IMR-90 (cell line): ENCODE results near the gene CD79B. TPM values are rescaled to one million over a fixed set of nuclear protein-coding genes. Genes with fewer than 3 reads are reported as not detected.

ENCODE experiments used
- ATAC-seq: fragments of 200-7000 bp; cut with Tn5 transposase; 2 replicates; pipeline ENCODE4 v1.9.1; 2020; ENCODE audit warnings: low read depth, mild to moderate bottlenecking, moderate library complexity
- BruUV-seq: library from RNA; stranded (reverse); fragments of 400-500 nt; replicated peaks from 2 replicates; lab custom pipeline; 2021; lab: Mats Ljungman, UMichigan
- CTCF ChIA-PET: fragments of 300-600 bp; formaldehyde crosslinking; extraction: SDS; loops from one replicate; lab custom pipeline; 2021; ENCODE audit warnings: antibody characterized with exemption; lab: Yijun Ruan, JAX
- POLR2A ChIA-PET: fragments of 300-600 bp; sonication (Branson Sonifier 250); formaldehyde crosslinking; loops from one replicate; lab custom pipeline; 2022; ENCODE audit warnings: antibody characterized with exemption; ENCODE audit not compliant: unreplicated experiment; lab: Charles Lee
- DNase-seq: peaks from one replicate; pipeline ENCODE4 v3.0.0; 2013
- H2AFZ ChIP-seq: replicated peaks from 2 replicates; pipeline ENCODE3; 2013; ENCODE audit warnings: low read length, mild to moderate bottlenecking; ENCODE audit not compliant: poor library complexity
- H2AK5ac ChIP-seq: 2 replicates; pipeline ENCODE4 v1.6.1; 2013; ENCODE audit warnings: low read depth, low read length, inconsistent platforms
- H2AK9ac ChIP-seq: replicated peaks from 2 replicates; pipeline ENCODE3; 2013; ENCODE audit warnings: mild to moderate bottlenecking, low read depth, low read length, moderate library complexity; ENCODE audit not compliant: poor library complexity
- H2BK120ac ChIP-seq: 2 replicates; pipeline ENCODE4 v1.6.1; 2013; ENCODE audit warnings: low read depth, low read length, inconsistent platforms
- H2BK15ac ChIP-seq: 3 replicates; pipeline ENCODE4 v1.6.1; 2013; ENCODE audit warnings: low read depth, low read length, inconsistent platforms
- H2BK20ac ChIP-seq: 2 replicates; pipeline ENCODE4 v1.6.1; 2013; ENCODE audit warnings: low read depth, mild to moderate bottlenecking, inconsistent platforms, low read length, moderate library complexity
- H2BK5ac ChIP-seq: 2 replicates; pipeline ENCODE4 v1.6.1; 2013; ENCODE audit warnings: mild to moderate bottlenecking, low read depth, low read length, inconsistent platforms; ENCODE audit not compliant: poor library complexity, severe bottlenecking
- H3K14ac ChIP-seq: replicated peaks from 2 replicates; pipeline ENCODE4 v1.6.1; 2013; ENCODE audit warnings: low read depth, low read length, inconsistent platforms
- H3K18ac ChIP-seq: 2 replicates; pipeline ENCODE4 v1.6.1; 2013; ENCODE audit warnings: low read depth, low read length, control low read depth
- H3K23ac ChIP-seq: 2 replicates; pipeline ENCODE4 v1.6.1; 2013; ENCODE audit warnings: low read depth, low read length, inconsistent platforms
- H3K27ac ChIP-seq: 2 replicates; pipeline ENCODE4 v1.5.1; 2013; ENCODE audit warnings: mild to moderate bottlenecking, control low read depth, low read length; ENCODE audit not compliant: insufficient read depth
- H3K27me3 ChIP-seq: 2 replicates; pipeline ENCODE4 v1.6.1; 2013; ENCODE audit warnings: low read length; ENCODE audit not compliant: control insufficient read depth, insufficient read depth
- H3K36me3 ChIP-seq: 2 replicates; pipeline ENCODE4 v1.6.1; 2013; ENCODE audit warnings: low read length, mixed read lengths; ENCODE audit not compliant: control insufficient read depth, insufficient read depth
- H3K4ac ChIP-seq: 2 replicates; pipeline ENCODE4 v1.6.1; 2013; ENCODE audit warnings: low read depth, low read length, inconsistent platforms
- H3K4me1 ChIP-seq: 2 replicates; pipeline ENCODE4 v1.6.1; 2013; ENCODE audit warnings: low read length, mixed read lengths; ENCODE audit not compliant: control insufficient read depth, insufficient read depth
- H3K4me2 ChIP-seq: 2 replicates; pipeline ENCODE4 v1.6.1; 2013; ENCODE audit warnings: low read depth, mild to moderate bottlenecking, control low read depth, low read length, moderate library complexity
- H3K4me3 ChIP-seq: 2 replicates; pipeline ENCODE4 v1.5.1; 2013; ENCODE audit warnings: low read depth, mild to moderate bottlenecking, control low read depth, low read length, moderate library complexity; ENCODE audit not compliant: insufficient read depth
- H3K56ac ChIP-seq: 2 replicates; pipeline ENCODE4 v1.6.1; 2013; ENCODE audit warnings: low read length, inconsistent platforms; ENCODE audit not compliant: insufficient read depth; ENCODE audit errors: extremely low read depth
- H3K79me1 ChIP-seq, 2 experiments: 2 replicates each; pipeline ENCODE4 v1.6.1; 2013; ENCODE audit warnings: low read length in 2 of 2, inconsistent platforms in 1 of 2, low read depth in 1 of 2
- H3K9ac ChIP-seq: 2 replicates; pipeline ENCODE4 v1.6.1; 2013; ENCODE audit warnings: low read depth, low read length, control low read depth
- H3K9me1 ChIP-seq: 2 replicates; pipeline ENCODE4 v1.6.1; 2013; ENCODE audit warnings: low read length, inconsistent platforms; ENCODE audit not compliant: insufficient read depth
- H3K9me3 ChIP-seq: 2 replicates; pipeline ENCODE4 v1.6.1; 2013; ENCODE audit warnings: low read length; ENCODE audit not compliant: control insufficient read depth, insufficient read depth
- H4K20me1 ChIP-seq: 2 replicates; pipeline ENCODE4 v1.6.1; 2013; ENCODE audit warnings: low read length, inconsistent platforms; ENCODE audit not compliant: insufficient read depth
- H4K5ac ChIP-seq: 2 replicates; pipeline ENCODE4 v1.6.1; 2013; ENCODE audit warnings: mild to moderate bottlenecking, low read depth, low read length, control low read depth
- H4K8ac ChIP-seq, 2 experiments: 2 replicates each; pipeline ENCODE4 v1.6.1; 2013; ENCODE audit warnings: low read depth in 2 of 2, low read length in 2 of 2, control low read depth in 1 of 2, inconsistent platforms in 1 of 2
- H4K91ac ChIP-seq: 2 replicates; pipeline ENCODE4 v1.6.1; 2013; ENCODE audit warnings: low read depth, low read length, inconsistent platforms; ENCODE audit not compliant: insufficient read depth
- BHLHE40 ChIP-seq: fragments of 150-350 bp; IDR thresholded peaks from 2 replicates; pipeline ENCODE4 v1.6.1; 2016; ENCODE audit warnings: mild to moderate bottlenecking, low read depth, low read length
- CEBPB ChIP-seq: IDR thresholded peaks from 2 replicates; pipeline ENCODE4 v1.6.1; 2012; ENCODE audit warnings: low read depth, low read length, improper control_type of control experiment
- CHD1 ChIP-seq: IDR thresholded peaks from 2 replicates; pipeline ENCODE4 v1.6.1; 2012; ENCODE audit warnings: low read depth, low read length, improper control_type of control experiment
- FOS ChIP-seq: fragments of 150-350 bp; IDR thresholded peaks from 2 replicates; pipeline ENCODE4 v1.6.1; 2016; ENCODE audit warnings: low read depth, low read length
- MAFK ChIP-seq: IDR thresholded peaks from 2 replicates; pipeline ENCODE4 v1.6.1; 2012; ENCODE audit warnings: low read depth, low read length, improper control_type of control experiment
- MAZ ChIP-seq: IDR thresholded peaks from 2 replicates; pipeline ENCODE4 v1.6.1; 2012; ENCODE audit warnings: low read depth, mild to moderate bottlenecking, low read length, improper control_type of control experiment, moderate library complexity, borderline replicate concordance
- MXI1 ChIP-seq: IDR thresholded peaks from 2 replicates; pipeline ENCODE4 v1.6.1; 2012; ENCODE audit warnings: low read depth, mild to moderate bottlenecking, low read length, moderate library complexity, borderline replicate concordance
- POLR2A ChIP-seq: IDR thresholded peaks from 2 replicates; pipeline ENCODE4 v1.6.1; 2012; ENCODE audit warnings: mild to moderate bottlenecking, low read depth, low read length
- RAD21 ChIP-seq: IDR thresholded peaks from 2 replicates; pipeline ENCODE4 v1.6.1; 2012; ENCODE audit warnings: low read length, improper control_type of control experiment
- RFX5 ChIP-seq: IDR thresholded peaks from 2 replicates; pipeline ENCODE4 v1.8.0; 2012; ENCODE audit warnings: low read depth, mild to moderate bottlenecking, low read length, moderate library complexity
- USF2 ChIP-seq: fragments of 150-350 bp; IDR thresholded peaks from 2 replicates; pipeline ENCODE4 v1.6.1; 2017; ENCODE audit warnings: mild to moderate bottlenecking, antibody characterized with exemption, low read length, low read depth
- WGBS, 2 experiments: methylation state at CpG; one replicate each; pipeline versions ENCODE4 v1.1.5 to v1.1.7; 2013; ENCODE audit warnings: missing lambda C conversion rate in 2 of 2; ENCODE audit not compliant: insufficient read length in 1 of 2; ENCODE audit errors: extremely low coverage in 2 of 2; 5-methylcytosine and 5-hydroxymethylcytosine counted together
- dilution Hi-C: fragments of 300-500 bp; cut with HindIII; formaldehyde crosslinking; loops from one replicate; pipeline ENCODE4 v1.14.3; 2018; ENCODE audit warnings: low sequenced_read_pairs; ENCODE audit not compliant: unreplicated experiment
- in situ Hi-C: fragments of 300-500 bp; cut with MboI; formaldehyde crosslinking; loops from 3 replicates; pipeline ENCODE4 v1.14.3; 2019; ENCODE audit warnings: low sequenced_read_pairs, inconsistent platforms, mixed read lengths
- intact Hi-C: fragments of 100-400 bp; cut with micrococcal nuclease; formaldehyde crosslinking; loops from 2 replicates; pipeline ENCODE4 v1.10.0; 2022
- polyA plus RNA-seq, 3 experiments: library from polyadenylated mRNA; depleted of rRNA; stranded (reverse); fragments of >200 nt; gene quantifications; 2 replicates each; pipeline ENCODE4 v1.2.3, GENCODE V29; 2012; ENCODE audit warnings: low replicate concordance in 1 of 3
- total RNA-seq: library from RNA; depleted of rRNA; stranded (reverse); fragments of >200 nt; gene quantifications from 2 replicates; pipeline ENCODE4 v1.2.3, GENCODE V29; 2012
- TF ChIP-seq, protein P1 (sequence below): conservative IDR thresholded peaks from 2 replicates; pipeline ENCODE4 v1.5.1; 2012; ENCODE audit warnings: mild to moderate bottlenecking, low read depth, low read length, improper control_type of control experiment
- TF ChIP-seq, protein P2 (sequence below): fragments of 150-350 bp; IDR thresholded peaks from 2 replicates; pipeline ENCODE4 v1.6.1; 2016; ENCODE audit warnings: low read depth, mild to moderate bottlenecking, low read length, moderate library complexity, borderline replicate concordance

The CD79B gene
- total and polyA plus RNA-seq, 2 of the 4 experiments (the other 2 are of a cell fraction): not detected

- Histone ChIP-seq H3K9me3 (no peaks in the 10 kb centered on the region), H2AK9ac (no peak overlapping the region), H3K4me1 (no peaks in the 10 kb centered on the region), H4K20me1 (no peaks in the 10 kb centered on the region), H3K4ac (no peak overlapping the region), H3K36me3 (no peaks in the 10 kb centered on the region), H3K27me3 (peaks cover 29% of the 10 kb centered on the region), H4K5ac (no peak overlapping the region), H3K23ac (no peak overlapping the region), H3K79me1 (no peaks in the 10 kb centered on the region), H3K4me3 (no peak overlapping the region), H3K9ac (no peak overlapping the region), H3K56ac (no peak overlapping the region), H2BK20ac (no peak overlapping the region), H2BK5ac (no peak overlapping the region), H2BK120ac (no peak overlapping the region), H4K8ac (no peak overlapping the region), H2BK15ac (no peak overlapping the region), H4K91ac (no peak overlapping the region), H3K9me1 (0 out of 2 replicates have a peak, but pooled peaks cover 3% of the 10 kb centered on the region), H2AFZ (peak overlapping the region; percentile 21), H3K27ac (no peak overlapping the region), H3K18ac (no peak overlapping the region), H3K14ac (no peak overlapping the region), H2AK5ac (no peak overlapping the region), H3K4me2 (no peak overlapping the region)
- ChIA-PET CTCF (interaction anchor here (1.0 kb wide), 1 partner anchor 20 kb away, joined by 3 read pairs; no protein-coding TSS in a partner anchor), POLR2A (no interaction called here)
- no TSS peak for BruUV-seq
- DNase-seq: no peak
- dilution Hi-C loops (no loop called here), intact Hi-C loops (no loop called here), in situ Hi-C loops (no loop called here)
- no peak for ATAC-seq
- 84% methylated on average over 4 of the region's 11 CpGs; no CpG with 5 or more reads in 1 of the 2 experiments for WGBS, 2 experiments
- TF ChIP-seq, protein P1, sequence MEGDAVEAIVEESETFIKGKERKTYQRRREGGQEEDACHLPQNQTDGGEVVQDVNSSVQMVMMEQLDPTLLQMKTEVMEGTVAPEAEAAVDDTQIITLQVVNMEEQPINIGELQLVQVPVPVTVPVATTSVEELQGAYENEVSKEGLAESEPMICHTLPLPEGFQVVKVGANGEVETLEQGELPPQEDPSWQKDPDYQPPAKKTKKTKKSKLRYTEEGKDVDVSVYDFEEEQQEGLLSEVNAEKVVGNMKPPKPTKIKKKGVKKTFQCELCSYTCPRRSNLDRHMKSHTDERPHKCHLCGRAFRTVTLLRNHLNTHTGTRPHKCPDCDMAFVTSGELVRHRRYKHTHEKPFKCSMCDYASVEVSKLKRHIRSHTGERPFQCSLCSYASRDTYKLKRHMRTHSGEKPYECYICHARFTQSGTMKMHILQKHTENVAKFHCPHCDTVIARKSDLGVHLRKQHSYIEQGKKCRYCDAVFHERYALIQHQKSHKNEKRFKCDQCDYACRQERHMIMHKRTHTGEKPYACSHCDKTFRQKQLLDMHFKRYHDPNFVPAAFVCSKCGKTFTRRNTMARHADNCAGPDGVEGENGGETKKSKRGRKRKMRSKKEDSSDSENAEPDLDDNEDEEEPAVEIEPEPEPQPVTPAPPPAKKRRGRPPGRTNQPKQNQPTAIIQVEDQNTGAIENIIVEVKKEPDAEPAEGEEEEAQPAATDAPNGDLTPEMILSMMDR: no peak
- TF ChIP-seq MAZ (no peak), POLR2A (no peak), FOS (no peak), RAD21 (no peak), CEBPB (no peak), CHD1 (no peak), BHLHE40 (no peak), MAFK (no peak), MXI1 (no peak), USF2 (no peak), RFX5 (no peak)
- TF ChIP-seq, protein P2, sequence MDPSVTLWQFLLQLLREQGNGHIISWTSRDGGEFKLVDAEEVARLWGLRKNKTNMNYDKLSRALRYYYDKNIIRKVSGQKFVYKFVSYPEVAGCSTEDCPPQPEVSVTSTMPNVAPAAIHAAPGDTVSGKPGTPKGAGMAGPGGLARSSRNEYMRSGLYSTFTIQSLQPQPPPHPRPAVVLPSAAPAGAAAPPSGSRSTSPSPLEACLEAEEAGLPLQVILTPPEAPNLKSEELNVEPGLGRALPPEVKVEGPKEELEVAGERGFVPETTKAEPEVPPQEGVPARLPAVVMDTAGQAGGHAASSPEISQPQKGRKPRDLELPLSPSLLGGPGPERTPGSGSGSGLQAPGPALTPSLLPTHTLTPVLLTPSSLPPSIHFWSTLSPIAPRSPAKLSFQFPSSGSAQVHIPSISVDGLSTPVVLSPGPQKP: no peak
Measured at GRCh38 chr17:63966646-63967264, 34.6 kb upstream of the CD79B start.
